ENCODE measurements around the gene NPEPPS.

The NPEPPS gene

GRCh38 chr17:47670064-47670463 is 139.2 kb downstream of the NPEPPS start:
- no peak for DNase-seq (ENCODE audit: low read depth in 1 of 2, low spot score in 1 of 2)
- in situ Hi-C loops (cut with HindIII; ENCODE audit: low pct_unique_long_range_greater_than_20kb, low sequenced_read_pairs): no loop called here
- no peak for TF ChIP-seq JUND (IDR thresholded peaks at IDR 0.05; ENCODE audit: low read depth)

Measured in T47D (cell line).